Hepatocyte (in vitro differentiated cells): ENCODE data around the gene ACTA2.

Source experiments
- EZH2 ChIP-seq: fragments of 200-600 bp; sonication (generic); IDR thresholded peaks from 2 replicates; pipeline ENCODE4 v1.6.1; 2016; ENCODE audit warnings: antibody characterized with exemption, mild to moderate bottlenecking, borderline replicate concordance
- EZH2phosphoT487 ChIP-seq: fragments of 200-600 bp; sonication (generic); IDR thresholded peaks from one replicate; pipeline ENCODE4 v1.6.1; 2018; ENCODE audit warnings: antibody characterized with exemption, mild to moderate bottlenecking, low read depth, moderate library complexity; ENCODE audit not compliant: unreplicated experiment, severe bottlenecking

- TF ChIP-seq EZH2phosphoT487 = no peak
- TF ChIP-seq EZH2 = no peak
Observed at GRCh38 chr10:88926566-88927415, 25.8 kb downstream of the ACTA2 start.
